ENCODE data around the gene ARRDC2. TPM values are rescaled to one million over a fixed set of nuclear protein-coding genes. Genes with fewer than 3 reads are reported as not detected.
A peak's percentile ranks its signal among the peaks of the same experiment; 100 is the strongest.

The ARRDC2 gene
- total and polyA plus RNA-seq, 9 of the 15 experiments (the other 6 are each of a cell fraction or from before 2014, with no cell fraction given), result 1.9 to 27.4 (median 15.2) TPM

DNA sequence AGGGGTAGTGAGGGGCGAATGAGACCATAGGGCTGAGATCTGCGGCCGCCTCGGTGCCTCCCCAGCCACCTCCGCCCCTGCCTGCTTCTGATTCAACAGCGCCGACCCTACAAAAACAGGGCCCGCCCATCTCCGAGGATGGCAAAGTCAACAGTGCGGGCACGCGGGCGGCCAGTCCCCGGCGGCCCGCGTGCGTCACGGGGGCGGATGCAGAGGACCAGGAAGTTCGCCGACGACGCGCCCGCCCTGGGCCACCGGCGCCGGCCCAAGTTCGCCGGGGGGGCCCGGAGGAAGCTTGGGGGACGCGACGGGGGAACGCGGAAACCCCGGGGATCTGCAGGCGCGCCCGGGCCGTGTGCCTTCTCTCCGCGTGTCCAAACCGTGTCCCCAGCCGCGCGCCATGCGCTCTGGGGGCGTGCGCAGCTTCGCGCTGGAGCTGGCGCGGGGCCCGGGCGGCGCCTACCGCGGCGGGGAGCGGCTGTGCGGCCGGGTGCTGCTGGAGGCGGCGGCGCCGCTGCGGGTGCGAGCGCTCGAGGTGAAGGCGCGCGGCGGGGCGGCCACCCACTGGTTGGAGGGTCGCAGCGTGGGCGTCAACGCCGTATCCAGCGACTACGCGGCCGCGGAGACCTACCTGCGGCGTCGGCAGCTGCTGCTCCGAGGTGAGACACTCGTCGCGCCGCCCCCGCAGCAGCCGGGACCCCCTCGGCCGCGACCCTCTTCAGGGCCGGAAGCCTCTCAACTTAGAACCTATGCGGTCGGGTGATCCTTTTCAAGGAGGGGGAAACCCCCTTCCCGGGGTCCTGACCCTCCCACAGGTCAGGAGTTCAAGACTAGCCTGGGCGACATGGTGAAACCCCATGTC is 6.8 kb upstream of the ARRDC2 start (continued):
- TF ChIP-seq, protein P1, sequence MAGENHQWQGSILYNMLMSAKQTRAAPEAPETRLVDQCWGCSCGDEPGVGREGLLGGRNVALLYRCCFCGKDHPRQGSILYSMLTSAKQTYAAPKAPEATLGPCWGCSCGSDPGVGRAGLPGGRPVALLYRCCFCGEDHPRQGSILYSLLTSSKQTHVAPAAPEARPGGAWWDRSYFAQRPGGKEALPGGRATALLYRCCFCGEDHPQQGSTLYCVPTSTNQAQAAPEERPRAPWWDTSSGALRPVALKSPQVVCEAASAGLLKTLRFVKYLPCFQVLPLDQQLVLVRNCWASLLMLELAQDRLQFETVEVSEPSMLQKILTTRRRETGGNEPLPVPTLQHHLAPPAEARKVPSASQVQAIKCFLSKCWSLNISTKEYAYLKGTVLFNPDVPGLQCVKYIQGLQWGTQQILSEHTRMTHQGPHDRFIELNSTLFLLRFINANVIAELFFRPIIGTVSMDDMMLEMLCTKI (IDR thresholded peaks at IDR 0.05; ENCODE audit: partially characterized antibody), result no peak
- TF ChIP-seq SP1 (CRISPR knock-in tag; IDR thresholded peaks at IDR 0.05) (peak; percentile 11; the same call in 1 of the 2 replicates), ZNF586 (CRISPR knock-in tag; conservative IDR thresholded peaks at IDR 0.05) (no peak), KAT8 (IDR thresholded peaks at IDR 0.05; ENCODE audit: low read depth) (no peak), ZNF445 (CRISPR knock-in tag; IDR thresholded peaks at IDR 0.05; ENCODE audit: low read depth) (no peak), SIRT6 (IDR thresholded peaks at IDR 0.05; ENCODE audit: low read depth, low read length) (no peak), ZNF143 (CRISPR knock-in tag; IDR thresholded peaks at IDR 0.05) (no peak), ZFPM2 (CRISPR knock-in tag; IDR thresholded peaks at IDR 0.05) (no peak), HDGF (IDR thresholded peaks at IDR 0.05) (no peak), ZNF140 (CRISPR knock-in tag; IDR thresholded peaks at IDR 0.05) (no peak), U2AF2 (optimal IDR thresholded peaks at IDR 0.05; ENCODE audit: low read depth, low read length) (no peak), NCOA1 (IDR thresholded peaks at IDR 0.05; ENCODE audit: low read depth) (no peak), POLR2AphosphoS5 (IDR thresholded peaks at IDR 0.05; ENCODE audit: control insufficient read depth, insufficient read depth, low read depth, low read length) (0 out of 2 replicates have a peak, but pooled peaks have one; percentile 33), NFYB (IDR thresholded peaks at IDR 0.05; ENCODE audit: extremely low read depth, insufficient read length) (no peak), KLF6 (CRISPR knock-in tag; IDR thresholded peaks at IDR 0.05; ENCODE audit: borderline replicate concordance) (no peak)
- TF ChIP-seq, protein P2, sequence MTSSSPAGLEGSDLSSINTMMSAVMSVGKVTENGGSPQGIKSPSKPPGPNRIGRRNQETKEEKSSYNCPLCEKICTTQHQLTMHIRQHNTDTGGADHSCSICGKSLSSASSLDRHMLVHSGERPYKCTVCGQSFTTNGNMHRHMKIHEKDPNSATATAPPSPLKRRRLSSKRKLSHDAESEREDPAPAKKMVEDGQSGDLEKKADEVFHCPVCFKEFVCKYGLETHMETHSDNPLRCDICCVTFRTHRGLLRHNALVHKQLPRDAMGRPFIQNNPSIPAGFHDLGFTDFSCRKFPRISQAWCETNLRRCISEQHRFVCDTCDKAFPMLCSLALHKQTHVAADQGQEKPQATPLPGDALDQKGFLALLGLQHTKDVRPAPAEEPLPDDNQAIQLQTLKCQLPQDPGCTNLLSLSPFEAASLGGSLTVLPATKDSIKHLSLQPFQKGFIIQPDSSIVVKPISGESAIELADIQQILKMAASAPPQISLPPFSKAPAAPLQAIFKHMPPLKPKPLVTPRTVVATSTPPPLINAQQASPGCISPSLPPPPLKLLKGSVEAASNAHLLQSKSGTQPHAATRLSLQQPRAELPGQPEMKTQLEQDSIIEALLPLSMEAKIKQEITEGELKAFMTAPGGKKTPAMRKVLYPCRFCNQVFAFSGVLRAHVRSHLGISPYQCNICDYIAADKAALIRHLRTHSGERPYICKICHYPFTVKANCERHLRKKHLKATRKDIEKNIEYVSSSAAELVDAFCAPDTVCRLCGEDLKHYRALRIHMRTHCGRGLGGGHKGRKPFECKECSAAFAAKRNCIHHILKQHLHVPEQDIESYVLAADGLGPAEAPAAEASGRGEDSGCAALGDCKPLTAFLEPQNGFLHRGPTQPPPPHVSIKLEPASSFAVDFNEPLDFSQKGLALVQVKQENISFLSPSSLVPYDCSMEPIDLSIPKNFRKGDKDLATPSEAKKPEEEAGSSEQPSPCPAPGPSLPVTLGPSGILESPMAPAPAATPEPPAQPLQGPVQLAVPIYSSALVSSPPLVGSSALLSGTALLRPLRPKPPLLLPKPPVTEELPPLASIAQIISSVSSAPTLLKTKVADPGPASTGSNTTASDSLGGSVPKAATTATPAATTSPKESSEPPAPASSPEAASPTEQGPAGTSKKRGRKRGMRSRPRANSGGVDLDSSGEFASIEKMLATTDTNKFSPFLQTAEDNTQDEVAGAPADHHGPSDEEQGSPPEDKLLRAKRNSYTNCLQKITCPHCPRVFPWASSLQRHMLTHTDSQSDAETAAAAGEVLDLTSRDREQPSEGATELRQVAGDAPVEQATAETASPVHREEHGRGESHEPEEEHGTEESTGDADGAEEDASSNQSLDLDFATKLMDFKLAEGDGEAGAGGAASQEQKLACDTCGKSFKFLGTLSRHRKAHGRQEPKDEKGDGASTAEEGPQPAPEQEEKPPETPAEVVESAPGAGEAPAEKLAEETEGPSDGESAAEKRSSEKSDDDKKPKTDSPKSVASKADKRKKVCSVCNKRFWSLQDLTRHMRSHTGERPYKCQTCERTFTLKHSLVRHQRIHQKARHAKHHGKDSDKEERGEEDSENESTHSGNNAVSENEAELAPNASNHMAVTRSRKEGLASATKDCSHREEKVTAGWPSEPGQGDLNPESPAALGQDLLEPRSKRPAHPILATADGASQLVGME (CRISPR knock-in tag; IDR thresholded peaks at IDR 0.05), result no peak
- TF ChIP-seq, protein P3, sequence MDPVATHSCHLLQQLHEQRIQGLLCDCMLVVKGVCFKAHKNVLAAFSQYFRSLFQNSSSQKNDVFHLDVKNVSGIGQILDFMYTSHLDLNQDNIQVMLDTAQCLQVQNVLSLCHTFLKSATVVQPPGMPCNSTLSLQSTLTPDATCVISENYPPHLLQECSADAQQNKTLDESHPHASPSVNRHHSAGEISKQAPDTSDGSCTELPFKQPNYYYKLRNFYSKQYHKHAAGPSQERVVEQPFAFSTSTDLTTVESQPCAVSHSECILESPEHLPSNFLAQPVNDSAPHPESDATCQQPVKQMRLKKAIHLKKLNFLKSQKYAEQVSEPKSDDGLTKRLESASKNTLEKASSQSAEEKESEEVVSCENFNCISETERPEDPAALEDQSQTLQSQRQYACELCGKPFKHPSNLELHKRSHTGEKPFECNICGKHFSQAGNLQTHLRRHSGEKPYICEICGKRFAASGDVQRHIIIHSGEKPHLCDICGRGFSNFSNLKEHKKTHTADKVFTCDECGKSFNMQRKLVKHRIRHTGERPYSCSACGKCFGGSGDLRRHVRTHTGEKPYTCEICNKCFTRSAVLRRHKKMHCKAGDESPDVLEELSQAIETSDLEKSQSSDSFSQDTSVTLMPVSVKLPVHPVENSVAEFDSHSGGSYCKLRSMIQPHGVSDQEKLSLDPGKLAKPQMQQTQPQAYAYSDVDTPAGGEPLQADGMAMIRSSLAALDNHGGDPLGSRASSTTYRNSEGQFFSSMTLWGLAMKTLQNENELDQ (CRISPR knock-in tag; IDR thresholded peaks at IDR 0.05; ENCODE audit: borderline replicate concordance), result no peak
